OCI-LY3 (cell line): Measurements from ENCODE around the gene BAIAP3.

Experiments
- CTCF ChIP-seq: fragments of 200-600, 300-600 bp; sonication (generic); IDR thresholded peaks from 2 replicates; pipeline ENCODE4 v1.5.1; 2014; ENCODE audit warnings: antibody characterized with exemption, low read length, low read depth
- EZH2phosphoT487 ChIP-seq: fragments of 200-600 bp; shearing (Covaris generic); IDR thresholded peaks from 2 replicates; pipeline ENCODE4 v1.6.1; 2018; ENCODE audit warnings: antibody characterized with exemption, mixed run types, low read depth

- no peak for TF ChIP-seq CTCF
- TF ChIP-seq EZH2phosphoT487, result no peak
These were observed 18.9 kb upstream of the BAIAP3 start for GRCh38 chr16:1314399-1315068.
